ENCODE data around the gene AGA. TPM values are rescaled to one million over a fixed set of nuclear protein-coding genes. Genes with fewer than 3 reads are reported as not detected.

Gene AGA
- total RNA-seq, 1 experiment from 2014 or later: 18.7 TPM

DNA sequence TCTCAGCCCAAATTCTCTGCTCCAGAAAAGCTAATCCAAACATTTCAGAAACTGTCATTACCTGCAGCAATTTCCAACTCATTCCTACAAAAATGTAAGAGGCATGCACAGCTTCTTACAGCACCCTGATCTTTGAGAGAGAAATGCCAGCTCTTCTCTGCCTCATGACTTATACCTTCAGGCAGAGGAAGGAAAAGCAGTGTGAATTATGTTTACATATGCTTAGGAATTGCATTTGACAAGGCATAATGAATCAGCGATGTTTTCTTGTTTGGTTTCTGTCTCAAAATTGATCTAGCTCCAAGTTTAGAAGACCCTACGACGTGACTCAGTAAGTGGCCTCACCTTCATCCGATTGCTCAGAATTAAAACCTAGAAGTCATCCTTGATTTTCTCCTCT is 21.8 kb upstream of the AGA start:
- Histone ChIP-seq H3K27me3 (replicated peaks) (no peaks in the 10 kb centered on the region), H3K4me3 (no peak overlapping the region)
- DNase-seq (ENCODE audit: low read depth in 1 of 2, low spot score in 2 of 2): no peak

DNA sequence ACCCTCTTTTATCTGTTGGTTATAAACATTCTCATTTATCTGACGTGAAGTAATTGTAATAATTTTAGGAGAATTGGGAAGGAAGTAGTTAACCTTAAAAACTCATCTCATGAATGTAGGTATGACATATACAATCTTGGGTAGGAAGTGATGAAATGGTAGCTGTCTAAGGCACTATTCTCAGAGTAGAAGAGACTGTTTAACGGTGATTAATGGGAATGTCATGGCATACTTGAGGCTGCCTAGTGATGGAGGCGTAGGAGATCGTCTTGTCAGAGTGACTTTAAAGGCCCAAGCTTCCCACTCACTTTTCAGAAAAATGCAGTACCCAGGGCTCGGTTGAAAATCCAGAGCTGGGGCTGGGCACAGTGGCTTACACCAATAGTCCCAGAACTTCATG is 19.4 kb upstream of the AGA start:
- H3K4me3 ChIP-seq: no peak overlapping the region
- H3K4me1 ChIP-seq (replicated peaks): 0 out of 2 replicates have a peak, but pooled peaks cover 4% of the 10 kb centered on the region
- DNase-seq (ENCODE audit: low read depth in 1 of 2, low spot score in 2 of 2): no peak
- H3K36me3 ChIP-seq: no peaks in the 10 kb centered on the region
- H3K27ac ChIP-seq: no peak overlapping the region
- no peaks in the 10 kb centered on the region for H3K9me3 ChIP-seq (replicated peaks)
- no peaks in the 10 kb centered on the region for H3K27me3 ChIP-seq (replicated peaks)

More for the DNA sequence above, 21.8 kb upstream of the AGA start:
- Histone ChIP-seq H3K27ac (no peak overlapping the region), H3K36me3 (no peaks in the 10 kb centered on the region), H3K9me3 (replicated peaks) (no peaks in the 10 kb centered on the region), H3K4me1 (replicated peaks) (0 out of 2 replicates have a peak, but pooled peaks cover 4% of the 10 kb centered on the region)

DNA sequence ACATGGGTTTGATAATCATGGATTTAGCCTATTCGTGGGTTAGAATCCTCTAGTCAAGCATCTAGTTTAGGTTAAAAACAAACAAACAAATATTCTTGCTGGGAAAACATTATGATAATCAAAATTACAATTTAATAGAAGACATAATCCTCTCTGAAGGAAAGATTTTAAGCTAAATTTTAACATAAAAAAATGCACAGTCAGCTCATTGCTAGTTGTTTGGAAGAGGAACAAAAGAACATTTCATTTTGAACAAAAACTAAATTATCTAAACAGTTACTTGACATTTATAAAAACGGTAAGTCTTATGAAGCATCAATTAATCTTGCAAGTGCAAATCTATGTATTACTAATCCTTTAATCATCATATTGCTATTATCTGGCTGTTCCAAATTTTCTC is 18.2 kb upstream of the AGA start:
- 0 out of 2 replicates have a peak, but pooled peaks cover 4% of the 10 kb centered on the region for H3K4me1 ChIP-seq (replicated peaks)
- DNase-seq (ENCODE audit: low read depth in 1 of 2, low spot score in 2 of 2): no peak
- H3K27ac ChIP-seq: no peak overlapping the region
- no peak overlapping the region for H3K4me3 ChIP-seq
- H3K9me3 ChIP-seq (replicated peaks): no peaks in the 10 kb centered on the region
- H3K36me3 ChIP-seq: no peaks in the 10 kb centered on the region
- 0 out of 2 replicates have a peak, but pooled peaks cover 4% of the 10 kb centered on the region for H3K27me3 ChIP-seq (replicated peaks)

DNA sequence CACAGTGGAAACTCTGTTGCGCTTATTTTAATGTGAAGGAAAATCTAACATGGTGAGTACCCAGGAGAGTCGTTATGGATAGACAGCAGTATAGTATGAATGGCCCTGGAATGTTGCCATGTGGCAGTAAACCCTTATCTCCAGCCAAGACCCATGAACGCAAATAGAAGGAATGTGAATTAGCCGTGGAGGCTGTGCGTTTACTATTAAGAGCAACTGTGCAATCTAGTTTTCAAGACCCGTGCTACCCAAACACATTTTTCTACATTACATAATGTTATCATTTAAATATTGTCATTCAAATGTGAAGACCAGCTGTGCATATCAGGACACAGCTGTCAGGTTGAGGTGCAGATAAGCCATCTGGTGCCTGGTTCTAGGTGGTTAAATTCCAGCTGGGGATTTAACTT is 13.3 kb upstream of the AGA start:
- H3K4me1 ChIP-seq (replicated peaks): no peaks in the 10 kb centered on the region
- no peak overlapping the region for H3K4me3 ChIP-seq
- 0 out of 2 replicates have a peak, but pooled peaks cover 4% of the 10 kb centered on the region for H3K27me3 ChIP-seq (replicated peaks)
- H3K9me3 ChIP-seq (replicated peaks): no peaks in the 10 kb centered on the region
- H3K27ac ChIP-seq: no peak overlapping the region
- DNase-seq (ENCODE audit: low read depth in 1 of 2, low spot score in 2 of 2): no peak
- H3K36me3 ChIP-seq: no peaks in the 10 kb centered on the region

DNA sequence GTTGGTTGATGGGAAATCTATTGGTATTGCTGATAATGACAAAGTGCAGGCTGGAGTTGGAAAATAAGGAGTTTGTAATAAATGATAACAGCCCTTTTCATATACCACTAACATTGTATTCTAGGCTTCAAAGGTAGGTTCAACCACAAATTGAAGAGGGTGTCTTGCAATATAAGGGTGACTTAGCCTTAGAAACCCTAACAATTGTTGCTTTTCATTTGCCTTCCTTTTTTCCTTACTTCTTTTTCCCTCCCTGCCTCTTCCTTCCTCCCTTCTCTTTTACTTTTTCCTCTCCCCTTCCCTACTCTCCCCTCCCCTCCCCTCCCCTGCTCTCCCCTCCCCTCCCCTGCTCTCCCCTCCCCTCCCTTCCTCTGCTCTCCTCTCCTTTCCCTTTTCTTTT is 10.9 kb upstream of the AGA start:
- DNase-seq (ENCODE audit: low read depth in 1 of 2, low spot score in 2 of 2): no peak
- no peaks in the 10 kb centered on the region for H3K9me3 ChIP-seq (replicated peaks)
- no peaks in the 10 kb centered on the region for H3K36me3 ChIP-seq
- 0 out of 2 replicates have a peak, but pooled peaks cover 4% of the 10 kb centered on the region for H3K27me3 ChIP-seq (replicated peaks)
- H3K4me3 ChIP-seq: no peak overlapping the region
- no peak overlapping the region for H3K27ac ChIP-seq
- H3K4me1 ChIP-seq (replicated peaks): peaks cover 8% of the 10 kb centered on the region

DNA sequence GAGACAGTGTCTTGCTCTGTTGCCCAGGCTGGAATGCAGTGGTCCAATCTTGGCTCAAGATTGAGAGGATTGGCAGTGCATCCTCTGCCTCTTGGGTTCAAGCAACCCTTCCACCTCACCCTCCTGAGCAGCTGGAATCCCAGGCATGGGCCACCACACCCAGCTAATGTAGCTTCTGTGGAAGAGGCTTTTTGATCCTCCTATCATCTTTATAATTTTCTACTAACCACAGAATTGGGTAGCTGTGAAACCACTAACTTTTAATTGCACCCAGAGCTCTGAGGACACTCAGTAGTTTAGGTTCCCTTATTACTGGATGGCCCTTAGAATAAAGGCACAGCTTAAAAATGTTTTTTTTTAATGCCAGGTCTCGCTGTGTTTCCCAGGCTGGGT is 8.9 kb upstream of the AGA start:
- Histone ChIP-seq H3K27ac (no peak overlapping the region), H3K4me1 (replicated peaks) (peaks cover 8% of the 10 kb centered on the region), H3K36me3 (no peaks in the 10 kb centered on the region), H3K27me3 (replicated peaks) (0 out of 2 replicates have a peak, but pooled peaks cover 4% of the 10 kb centered on the region), H3K4me3 (no peak overlapping the region), H3K9me3 (replicated peaks) (no peaks in the 10 kb centered on the region)
- DNase-seq (ENCODE audit: low read depth in 1 of 2, low spot score in 2 of 2): no peak

DNA sequence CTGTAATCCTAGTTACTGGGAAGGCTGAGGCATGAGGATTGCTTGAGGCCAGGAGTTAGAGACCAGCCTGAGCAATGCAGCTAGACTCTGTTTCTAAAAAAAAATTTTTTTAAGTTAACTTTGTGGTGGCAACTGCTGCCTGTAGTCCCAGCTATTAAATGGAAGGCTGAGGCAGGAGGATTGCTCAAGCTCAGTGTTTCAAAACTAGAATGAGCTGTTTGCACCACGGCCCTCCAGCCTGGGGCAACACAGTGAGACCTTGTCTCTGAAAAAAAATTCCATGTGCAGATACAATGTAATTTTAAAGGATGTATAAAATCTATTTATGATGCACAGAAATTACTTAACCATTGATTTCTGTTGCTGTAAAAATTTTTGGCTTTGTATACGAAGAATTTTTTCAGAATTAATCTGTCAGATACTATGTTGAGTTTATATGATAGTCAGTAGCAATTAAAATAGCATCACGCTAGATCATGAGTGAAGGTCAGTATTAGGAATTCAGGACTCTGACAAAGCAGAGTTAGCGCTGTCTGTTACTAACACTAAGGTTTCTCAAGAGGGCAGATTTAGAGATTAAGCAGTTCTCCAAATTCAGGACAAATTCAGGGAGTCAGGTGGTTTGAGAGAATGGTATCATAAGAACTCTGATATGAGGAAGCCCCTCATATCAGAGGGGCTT is 8.3 kb upstream of the AGA start:
- H3K4me1 ChIP-seq (replicated peaks): peaks cover 8% of the 10 kb centered on the region
- H3K27ac ChIP-seq: no peak overlapping the region
- no peaks in the 10 kb centered on the region for H3K27me3 ChIP-seq (replicated peaks)
- H3K9me3 ChIP-seq (replicated peaks): no peaks in the 10 kb centered on the region
- DNase-seq (ENCODE audit: low read depth in 1 of 2, low spot score in 2 of 2): no peak
- no peak overlapping the region for H3K4me3 ChIP-seq
- H3K36me3 ChIP-seq: no peaks in the 10 kb centered on the region

DNA sequence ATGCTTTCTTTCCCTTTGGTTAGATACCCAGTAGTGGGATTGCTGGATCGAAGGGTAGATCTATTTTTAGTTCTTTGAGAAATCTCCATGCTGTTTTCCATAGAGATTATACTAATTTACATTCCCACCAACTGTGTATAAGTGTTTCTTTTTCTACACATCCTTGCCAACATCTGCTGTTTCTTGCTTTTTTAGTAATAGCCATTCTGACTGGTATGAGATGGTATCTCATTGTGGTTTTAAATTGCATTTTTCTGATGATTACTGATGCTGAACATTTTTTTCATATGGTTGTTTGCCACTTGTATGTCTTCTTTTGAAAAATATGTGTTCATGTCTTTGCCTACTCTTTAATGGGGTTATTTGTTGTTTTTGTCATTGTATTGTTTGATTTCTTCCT is 6.6 kb upstream of the AGA start:
- H3K4me3 ChIP-seq: no peak overlapping the region
- peaks cover 8% of the 10 kb centered on the region for H3K4me1 ChIP-seq (replicated peaks)
- H3K27me3 ChIP-seq (replicated peaks): no peaks in the 10 kb centered on the region
- H3K9me3 ChIP-seq (replicated peaks): no peaks in the 10 kb centered on the region
- no peak overlapping the region for H3K27ac ChIP-seq
- no peaks in the 10 kb centered on the region for H3K36me3 ChIP-seq
- DNase-seq (ENCODE audit: low read depth in 1 of 2, low spot score in 2 of 2): peak in 1 of 2 experiments; percentile 9

DNA sequence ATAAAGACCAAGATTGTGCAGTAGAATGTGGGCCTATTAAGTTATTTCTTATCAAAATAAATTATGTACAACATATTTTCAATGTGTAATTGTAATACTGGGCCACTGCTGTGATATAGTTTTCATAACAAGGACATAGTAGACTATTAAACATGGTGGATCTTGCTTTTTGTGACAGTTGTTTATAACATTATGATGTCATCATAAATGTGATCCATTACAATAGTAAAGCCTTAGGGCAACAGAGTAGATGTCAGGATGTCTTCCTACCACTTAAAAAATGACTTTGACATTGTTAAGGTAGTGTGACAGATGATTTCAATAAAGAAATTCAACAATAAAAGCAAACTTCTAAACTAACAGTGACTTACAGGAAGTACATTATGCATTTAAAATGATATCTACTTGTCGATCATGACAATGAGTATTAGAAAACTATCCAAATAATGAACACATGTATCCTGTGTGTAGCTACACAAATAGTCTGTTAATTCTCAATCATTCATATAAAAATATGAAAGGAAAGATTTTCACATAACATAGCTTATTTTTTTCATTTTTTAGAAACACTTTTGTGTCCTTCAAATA is 5.3 kb upstream of the AGA start:
- H3K9me3 ChIP-seq (replicated peaks): no peaks in the 10 kb centered on the region
- H3K27ac ChIP-seq: no peak overlapping the region
- H3K4me1 ChIP-seq (replicated peaks): peaks cover 14% of the 10 kb centered on the region
- no peaks in the 10 kb centered on the region for H3K27me3 ChIP-seq (replicated peaks)
- no peak for DNase-seq (ENCODE audit: low read depth in 1 of 2, low spot score in 2 of 2)
- H3K4me3 ChIP-seq: no peak overlapping the region
- H3K36me3 ChIP-seq: no peaks in the 10 kb centered on the region

DNA sequence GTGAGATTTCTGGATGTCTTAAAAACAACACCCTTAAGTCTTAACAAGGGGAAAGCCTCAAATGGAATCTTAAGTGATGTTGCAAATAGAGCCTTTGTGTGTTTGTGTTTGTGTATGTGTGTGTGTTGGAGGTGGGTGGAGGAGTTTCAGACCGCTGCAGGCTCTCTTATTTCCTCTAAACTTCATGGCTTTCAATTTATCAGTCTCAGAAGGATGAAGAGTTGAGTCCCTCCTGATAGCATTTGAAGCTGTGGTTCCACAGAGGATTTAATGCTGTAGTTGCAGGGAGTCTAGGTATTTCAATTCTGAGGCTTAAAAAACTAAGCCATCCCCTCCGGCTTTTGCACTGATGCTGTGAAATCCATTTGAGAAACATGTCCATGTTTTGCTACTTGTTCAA is 4.3 kb upstream of the AGA start:
- H3K36me3 ChIP-seq: no peaks in the 10 kb centered on the region
- no peak for DNase-seq (ENCODE audit: low read depth in 1 of 2, low spot score in 2 of 2)
- no peaks in the 10 kb centered on the region for H3K9me3 ChIP-seq (replicated peaks)
- H3K4me3 ChIP-seq: no peak overlapping the region
- peaks cover 16% of the 10 kb centered on the region for H3K4me1 ChIP-seq (replicated peaks)
- no peak overlapping the region for H3K27ac ChIP-seq
- H3K27me3 ChIP-seq (replicated peaks): no peaks in the 10 kb centered on the region

DNA sequence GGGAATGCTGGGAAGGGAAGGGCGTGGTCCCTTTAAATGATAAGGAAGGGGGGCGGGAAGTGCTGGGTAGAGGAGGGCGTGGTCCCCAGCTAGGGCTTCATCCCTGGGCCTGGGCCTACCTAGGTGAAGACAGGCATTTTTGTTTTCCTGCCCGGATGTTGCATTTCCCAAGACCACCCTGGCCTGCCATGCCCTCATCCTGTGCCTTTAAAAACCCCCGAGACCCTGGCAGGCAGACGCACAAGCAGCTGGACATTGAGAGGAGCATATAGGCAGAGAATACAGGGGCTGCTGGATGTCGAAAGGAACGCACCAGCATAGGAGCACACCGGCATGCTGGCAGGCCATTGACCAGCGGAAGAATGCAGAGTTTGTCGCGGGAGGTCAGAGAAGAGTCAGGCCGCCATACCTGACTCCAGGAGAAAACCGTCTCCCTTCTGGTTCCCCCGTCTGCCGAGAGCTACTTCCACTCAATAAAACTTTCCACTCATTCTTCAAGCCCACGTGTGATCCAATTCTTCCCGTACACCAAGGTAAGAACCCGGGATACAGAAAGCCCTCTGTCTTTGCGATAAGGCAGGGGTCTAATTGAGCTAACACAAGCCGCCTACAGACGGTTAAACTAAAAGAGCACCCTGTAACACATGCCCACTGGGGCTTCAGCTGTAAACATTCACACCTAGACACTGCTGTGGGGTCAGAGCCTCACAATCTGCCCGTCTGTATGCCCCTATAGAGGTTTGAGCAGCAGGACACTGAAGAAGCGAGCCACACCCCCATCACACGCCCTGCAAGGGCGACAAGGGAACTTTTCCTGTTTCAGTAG is 2.9 kb upstream of the AGA start:
- Histone ChIP-seq H3K4me3 (no peak overlapping the region), H3K9me3 (replicated peaks) (no peaks in the 10 kb centered on the region), H3K36me3 (no peaks in the 10 kb centered on the region), H3K27me3 (replicated peaks) (no peaks in the 10 kb centered on the region), H3K4me1 (replicated peaks) (peaks cover 21% of the 10 kb centered on the region), H3K27ac (no peak overlapping the region)
- DNase-seq (ENCODE audit: low read depth in 1 of 2, low spot score in 2 of 2): no peak

DNA sequence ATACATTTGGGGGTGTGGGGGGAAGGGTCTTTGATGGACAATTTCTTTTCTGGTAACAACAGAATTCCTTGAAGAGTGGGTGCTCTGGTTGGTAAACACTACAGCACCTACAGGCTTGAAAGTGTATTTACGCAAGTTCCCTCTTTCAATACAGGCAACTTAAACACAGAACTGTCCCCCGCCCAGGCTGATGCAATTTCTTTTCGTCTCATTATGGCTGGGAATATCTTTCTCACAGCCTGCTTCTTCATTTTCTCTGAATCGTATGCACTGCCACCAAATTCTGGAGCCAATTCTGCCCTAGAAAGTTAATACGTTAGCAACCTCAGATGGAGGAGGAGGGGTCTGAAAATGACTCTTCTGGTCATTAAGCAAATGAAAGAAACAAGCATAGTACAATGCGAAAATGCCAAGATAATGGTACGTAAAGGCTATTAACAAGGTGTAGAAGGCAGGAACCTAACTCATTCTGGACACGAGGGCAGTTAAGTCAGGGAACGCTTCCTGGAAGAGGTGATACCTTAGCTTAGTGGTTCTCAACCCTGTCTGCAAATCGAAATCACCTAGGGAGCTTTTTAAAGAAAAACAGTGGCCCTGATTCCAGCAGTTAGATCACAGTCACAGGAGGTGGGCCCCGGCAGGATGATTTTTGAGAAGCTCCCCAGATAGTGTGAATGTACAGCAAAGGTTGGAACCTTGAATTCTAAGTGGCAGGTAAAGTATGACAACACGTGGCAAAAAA is 1.0 kb downstream of the AGA start:
- H3K27me3 ChIP-seq (replicated peaks): no peaks in the 10 kb centered on the region
- DNase-seq (ENCODE audit: low read depth in 1 of 2, low spot score in 2 of 2): no peak

DNA sequence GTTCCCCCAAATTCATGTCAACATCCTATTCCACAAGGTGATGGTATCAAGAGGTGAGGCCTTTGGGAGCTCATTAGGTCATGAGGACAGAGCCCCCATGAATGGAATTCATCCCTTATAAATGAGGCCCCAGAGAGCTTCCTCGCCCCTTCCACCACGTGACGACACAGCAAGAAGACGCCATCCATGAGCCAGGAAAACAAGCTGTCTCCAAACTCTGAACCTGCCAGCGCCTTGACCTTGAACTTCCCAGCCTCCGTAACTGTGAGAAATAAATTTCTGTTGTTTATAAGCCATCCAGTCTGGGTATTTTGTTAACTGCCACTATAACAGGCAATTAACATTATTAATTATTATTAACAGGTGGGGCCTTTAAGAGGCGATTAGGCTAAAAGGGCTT is 5.8 kb downstream of the AGA start:
- no peaks in the 10 kb centered on the region for H3K27me3 ChIP-seq (replicated peaks)
- peaks cover 3% of the 10 kb centered on the region for H3K4me1 ChIP-seq (replicated peaks)
- H3K9me3 ChIP-seq (replicated peaks): no peaks in the 10 kb centered on the region
- DNase-seq (ENCODE audit: low read depth in 1 of 2, low spot score in 2 of 2): no peak
- no peaks in the 10 kb centered on the region; the same call in 1 of the 2 replicates for H3K36me3 ChIP-seq
- no peak overlapping the region for H3K27ac ChIP-seq
- no peak overlapping the region for H3K4me3 ChIP-seq

More for the DNA sequence above, 1.0 kb downstream of the AGA start:
- H3K27ac ChIP-seq: peak overlapping the region; percentile 74
- H3K9me3 ChIP-seq (replicated peaks): no peaks in the 10 kb centered on the region
- H3K4me3 ChIP-seq: peak overlapping the region; percentile 59
- H3K4me1 ChIP-seq (replicated peaks): peaks cover 13% of the 10 kb centered on the region
- no peaks in the 10 kb centered on the region; the same call in 1 of the 2 replicates for H3K36me3 ChIP-seq
